ENCODE results near the gene SSH2.

SSH2 gene

DNA sequence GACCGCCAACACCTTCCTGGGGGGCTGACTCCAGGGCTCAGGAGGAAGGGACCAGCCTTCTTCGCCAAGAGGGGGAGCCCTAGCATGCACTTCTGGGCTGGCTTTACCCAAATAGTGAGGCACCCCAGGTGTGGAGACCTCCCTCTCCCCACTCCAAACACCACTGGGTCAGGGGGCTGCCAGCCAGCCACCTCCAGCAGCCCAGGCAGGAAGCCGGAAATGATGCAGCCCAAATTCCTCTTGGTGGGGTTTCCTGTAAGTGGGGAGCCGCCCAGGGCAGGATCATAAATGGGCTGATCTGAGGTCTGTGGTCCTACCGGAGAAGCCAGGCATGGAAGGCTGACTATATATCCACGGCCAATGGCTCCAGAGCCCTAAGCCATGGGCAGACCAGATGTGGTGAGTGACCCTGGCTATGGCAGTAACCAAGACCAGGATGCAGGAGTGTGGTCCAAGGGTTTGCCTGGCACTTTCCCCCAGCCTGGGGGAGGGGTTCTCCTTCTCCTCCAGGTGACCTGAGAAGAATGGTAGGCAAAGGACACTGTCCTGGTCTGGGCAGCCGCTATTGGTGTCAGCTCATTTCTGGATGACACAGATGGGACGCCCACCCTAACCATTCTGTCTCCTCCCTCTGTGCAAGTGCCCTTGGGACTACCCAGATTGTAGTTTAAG lies 344.8 kb downstream of the SSH2 start:
- DNase-seq, result peak; percentile 50

DNA sequence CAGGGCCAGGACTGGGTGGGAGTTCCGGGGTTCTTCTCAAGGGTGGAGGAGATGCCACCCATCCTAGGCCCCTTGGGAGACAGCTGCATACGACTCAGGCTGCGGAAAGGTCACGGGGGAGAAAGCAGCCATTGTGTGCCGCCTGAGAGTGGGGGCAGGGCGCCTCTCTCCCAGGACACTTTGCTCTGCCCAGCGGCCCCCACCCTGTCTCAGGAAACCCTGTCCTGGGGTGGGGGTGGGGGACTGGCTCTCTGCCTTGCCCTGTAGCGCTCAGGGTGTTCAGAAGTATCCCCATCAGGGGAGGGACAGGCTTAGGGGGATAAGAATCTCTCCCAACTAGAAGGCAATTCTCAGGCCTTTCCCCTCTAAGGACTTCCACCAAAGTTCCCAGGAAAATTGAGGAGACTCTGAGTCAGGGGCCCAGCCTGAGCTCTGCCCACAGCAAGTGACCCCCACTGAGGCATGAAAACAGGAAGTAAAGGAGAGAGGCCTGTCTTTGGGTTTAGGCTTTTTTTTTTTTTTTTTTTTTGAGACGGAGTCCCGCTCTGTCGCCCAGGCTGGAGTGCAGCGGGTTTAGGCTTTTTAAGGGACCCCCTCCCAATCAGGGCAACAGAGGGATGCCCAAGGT lies 345.5 kb downstream of the SSH2 start:
- peak; percentile 17 for DNase-seq

DNA sequence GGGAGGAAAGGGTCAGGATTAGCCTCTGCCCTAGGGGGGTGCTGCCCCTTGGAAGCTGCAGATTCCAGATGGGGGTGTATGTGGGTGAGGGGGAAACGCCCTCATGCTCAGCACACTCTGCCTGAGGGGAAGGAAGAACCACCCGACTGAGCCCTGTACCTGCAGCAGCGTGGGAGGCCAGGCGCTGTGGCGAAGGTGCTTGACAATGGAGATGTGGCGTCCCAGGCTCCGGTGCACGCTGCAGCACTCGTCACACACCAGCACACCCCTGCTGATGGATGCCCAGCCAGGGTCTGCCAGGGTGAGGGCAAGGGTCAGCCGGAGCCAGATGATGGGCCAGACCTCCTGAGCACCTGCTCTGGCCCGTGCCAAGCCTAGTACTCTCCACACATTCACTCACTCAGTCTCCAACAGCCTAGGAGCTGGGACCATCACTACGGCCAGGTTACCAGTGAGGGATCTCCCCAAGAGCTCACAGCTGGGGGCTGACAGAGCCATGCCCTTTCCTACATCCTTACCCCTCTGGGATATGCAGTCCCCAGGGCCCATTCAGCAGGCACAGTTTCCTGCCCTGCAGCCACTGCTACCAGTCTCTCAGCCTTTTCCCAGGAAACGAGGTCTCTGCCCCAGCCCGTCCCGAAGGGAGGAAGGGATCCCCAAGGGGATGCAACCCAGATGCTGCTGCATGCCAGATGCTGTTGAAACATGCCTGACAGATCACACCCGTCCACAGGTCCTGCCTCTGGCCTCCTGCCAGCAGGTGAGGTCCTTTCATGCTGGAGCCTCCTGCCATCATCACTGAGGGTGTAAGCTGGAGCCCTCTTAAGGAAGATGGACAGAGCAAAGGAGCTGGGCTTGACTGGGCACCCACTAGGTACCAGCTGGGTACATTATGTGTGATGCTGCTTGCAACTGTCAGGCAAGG lies 346.4 kb downstream of the SSH2 start:
- no peak for DNase-seq

DNA sequence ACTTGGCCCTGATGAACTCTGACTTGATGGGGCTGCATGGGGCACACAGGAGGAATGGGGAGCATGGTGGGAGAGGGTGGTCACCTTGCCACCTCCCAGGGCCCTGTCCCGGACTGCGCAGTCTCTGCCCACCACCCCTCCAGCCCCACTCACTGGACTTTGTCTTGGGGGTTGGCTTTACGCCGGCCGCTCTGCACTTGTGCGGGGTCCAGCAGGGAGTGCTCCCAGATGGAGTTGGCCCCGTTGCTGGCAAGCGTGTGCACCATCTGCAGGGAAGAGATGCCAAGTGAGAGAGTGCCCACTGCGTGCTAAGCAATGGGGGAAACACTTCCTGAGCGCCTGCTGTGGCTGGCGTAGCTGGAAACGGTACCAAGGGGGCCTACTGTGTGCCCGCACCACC lies 347.3 kb downstream of the SSH2 start:
- no peak for DNase-seq

DNA sequence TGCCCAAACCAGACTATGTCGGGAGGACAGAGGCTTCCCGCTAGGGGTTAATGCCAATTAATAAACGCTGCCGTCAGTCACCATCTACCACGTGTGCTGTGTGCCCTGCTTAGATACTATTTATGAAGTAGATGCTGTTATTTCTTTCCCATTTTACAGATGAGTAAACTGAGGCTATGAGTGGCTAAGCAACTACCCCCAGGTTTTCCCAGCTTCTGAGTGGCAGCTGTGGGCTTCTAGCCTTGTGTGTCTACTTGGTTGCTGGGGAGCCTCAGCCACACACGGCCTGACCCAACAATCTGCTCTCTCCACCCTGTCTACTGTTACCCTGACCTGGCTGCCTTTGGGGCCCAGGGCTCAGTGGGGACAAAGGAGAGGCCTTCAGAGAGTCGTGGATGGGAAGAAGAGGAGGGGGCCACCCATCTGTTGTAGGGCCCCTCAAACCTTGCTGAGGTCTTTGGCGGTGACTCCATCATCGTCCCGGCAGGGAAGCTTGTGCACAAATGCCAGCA lies 347.7 kb downstream of the SSH2 start:
- DNase-seq, result no peak

DNA sequence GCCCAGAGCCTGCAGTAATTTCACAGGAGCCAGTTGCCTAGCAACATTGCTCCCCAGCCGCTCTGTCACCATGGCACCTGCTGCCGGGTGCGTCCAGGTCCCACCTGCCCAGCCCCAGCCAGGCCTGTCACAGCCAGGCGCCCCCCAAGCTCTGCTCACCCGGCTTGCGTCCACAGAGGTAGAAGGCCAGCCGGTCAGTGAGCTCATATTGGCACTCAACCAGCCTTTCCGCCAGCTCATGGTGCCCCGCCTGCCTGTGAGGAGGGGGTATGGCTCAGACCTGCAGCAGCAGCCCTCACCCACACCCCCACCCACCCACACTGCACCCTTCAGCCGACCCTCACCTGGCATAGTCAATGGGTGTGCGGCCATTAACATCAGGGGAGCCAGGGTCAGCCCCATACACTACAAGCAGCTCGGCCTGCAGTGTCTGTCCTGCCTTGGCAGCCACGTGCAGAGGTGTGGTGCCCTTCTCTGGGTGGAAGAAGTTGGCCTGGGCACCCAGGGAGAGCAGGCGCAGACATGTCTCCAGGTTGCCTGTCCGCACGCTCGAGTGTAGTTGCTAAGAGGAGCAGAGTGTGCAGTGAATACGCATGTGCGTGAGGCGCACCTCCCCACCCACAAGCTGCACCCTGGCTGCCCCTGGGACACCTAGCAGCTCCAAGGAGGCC lies 348.3 kb downstream of the SSH2 start:
- no peak for DNase-seq

DNA sequence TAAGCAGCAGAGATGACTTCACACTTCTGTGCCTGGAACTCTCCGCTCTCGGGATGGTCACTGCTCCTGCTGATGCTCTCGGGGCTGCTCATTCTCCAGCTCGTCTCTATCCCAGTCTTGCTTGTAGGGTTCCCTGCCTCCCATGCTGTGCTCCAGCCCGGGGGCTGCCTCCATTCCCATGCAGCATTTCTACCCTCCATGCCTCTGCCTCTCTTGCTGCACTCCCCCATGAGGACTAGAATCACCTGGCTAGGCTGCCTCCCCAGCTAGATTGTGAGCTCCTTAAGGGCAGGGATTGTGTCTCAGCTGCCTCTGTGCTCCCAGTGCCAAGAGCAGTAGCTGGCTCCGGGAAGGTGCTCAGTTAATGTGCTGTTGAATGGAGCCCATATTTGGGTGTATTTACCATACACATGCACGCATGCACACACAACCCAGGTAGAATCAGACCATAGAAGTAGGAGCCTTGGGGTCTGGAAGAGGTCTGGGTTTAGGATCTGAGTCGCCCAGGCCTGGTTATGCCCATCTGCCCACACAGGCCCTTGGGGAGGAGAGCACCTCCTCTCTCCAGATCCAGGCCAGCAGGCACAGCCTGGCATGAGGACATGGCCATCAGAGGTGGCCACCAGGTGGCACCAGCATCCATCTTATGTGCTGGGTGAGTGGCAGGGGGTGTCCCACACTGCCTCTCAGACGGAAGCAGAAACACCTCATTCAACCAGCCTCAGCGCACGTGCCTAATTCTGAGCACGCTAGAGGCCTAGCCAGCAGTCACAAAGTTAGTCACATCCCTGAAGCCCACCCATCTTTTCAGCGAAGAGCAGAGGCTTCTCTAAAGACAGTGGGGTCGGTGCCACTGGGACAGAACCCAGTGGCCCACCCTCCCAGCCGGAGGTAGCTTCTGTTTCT lies 349.9 kb downstream of the SSH2 start:
- DNase-seq, result peak; percentile 92

DNA sequence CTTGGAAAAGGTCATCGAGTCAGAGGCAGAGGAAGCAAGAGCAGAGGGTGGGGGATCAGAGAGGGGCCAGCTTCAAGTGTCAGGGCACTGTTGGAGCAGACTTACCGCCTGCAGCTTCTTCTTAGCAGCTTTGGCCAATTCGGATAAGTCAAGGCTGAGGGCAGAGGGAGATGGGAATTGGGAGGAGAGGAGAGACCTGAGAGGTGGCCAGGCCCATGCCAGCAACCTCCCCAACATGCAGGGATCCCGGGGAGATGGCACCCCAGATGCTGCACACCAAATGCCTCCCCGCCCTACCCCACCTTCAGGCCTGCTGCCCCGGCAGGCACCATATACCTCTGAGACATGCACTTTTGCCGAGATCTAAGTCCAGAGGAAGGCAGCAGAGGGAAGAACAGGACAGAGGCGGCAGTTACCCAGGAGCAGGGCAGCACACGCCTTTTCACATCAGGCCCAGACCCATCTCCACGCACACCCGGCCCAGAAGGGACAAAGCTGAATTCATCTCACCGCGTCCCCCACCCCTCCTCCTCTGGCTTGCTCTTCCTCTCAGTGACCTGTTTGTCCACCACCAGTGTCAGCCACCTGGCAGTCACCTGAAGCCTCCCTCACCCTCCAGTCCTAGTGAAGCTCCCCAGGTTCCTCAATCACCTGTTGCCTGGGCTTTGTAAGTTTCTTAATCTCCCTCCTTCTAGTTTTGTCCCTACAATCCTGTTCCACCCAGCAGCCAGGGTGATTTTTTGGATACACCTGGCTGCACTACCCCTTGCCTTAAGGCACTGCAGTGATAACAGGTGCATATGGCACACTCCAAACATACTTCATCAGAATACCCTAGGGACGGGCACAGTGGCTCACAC lies 351.2 kb downstream of the SSH2 start:
- DNase-seq, result no peak

DNA sequence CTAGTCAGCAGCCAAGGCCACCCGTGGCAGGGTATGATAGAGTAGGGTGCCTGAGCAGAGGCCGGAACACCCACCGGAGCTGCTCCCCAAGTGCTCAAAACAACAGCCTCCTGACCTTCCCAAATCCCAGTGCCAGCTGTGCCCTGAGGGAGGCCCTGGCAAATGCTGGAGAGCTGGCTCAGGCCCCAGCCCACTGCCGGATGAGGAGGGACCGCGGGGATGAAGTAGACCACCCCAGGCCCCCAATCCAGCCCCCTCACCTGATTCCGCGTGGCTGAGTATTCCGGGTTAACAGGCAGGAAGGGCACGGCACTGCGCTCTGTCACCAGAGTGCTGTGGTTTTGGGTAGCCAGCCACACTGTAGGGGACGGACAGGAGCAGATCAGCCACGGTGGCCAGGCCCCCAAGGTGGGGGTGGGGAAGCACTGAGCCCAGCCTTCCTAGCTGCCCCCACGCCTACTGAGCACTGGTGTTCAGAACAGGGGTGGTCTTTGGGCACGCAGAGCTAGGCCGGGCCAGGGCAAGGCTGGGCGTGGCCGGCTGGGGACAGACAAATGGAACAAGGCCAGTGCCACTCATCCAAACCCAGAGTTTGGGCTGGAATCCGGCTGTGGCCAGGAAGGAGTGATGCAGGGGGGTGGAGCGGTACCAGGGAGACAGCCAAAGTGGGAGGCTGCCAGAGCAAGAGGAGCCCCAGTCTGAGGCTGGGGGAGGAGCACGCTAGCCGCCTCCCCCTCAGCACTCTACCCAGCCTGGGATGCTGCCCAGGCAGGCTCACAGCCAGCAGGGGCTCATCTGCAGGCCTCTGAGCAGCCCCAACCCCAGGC lies 352.4 kb downstream of the SSH2 start:
- DNase-seq, result no peak

DNA sequence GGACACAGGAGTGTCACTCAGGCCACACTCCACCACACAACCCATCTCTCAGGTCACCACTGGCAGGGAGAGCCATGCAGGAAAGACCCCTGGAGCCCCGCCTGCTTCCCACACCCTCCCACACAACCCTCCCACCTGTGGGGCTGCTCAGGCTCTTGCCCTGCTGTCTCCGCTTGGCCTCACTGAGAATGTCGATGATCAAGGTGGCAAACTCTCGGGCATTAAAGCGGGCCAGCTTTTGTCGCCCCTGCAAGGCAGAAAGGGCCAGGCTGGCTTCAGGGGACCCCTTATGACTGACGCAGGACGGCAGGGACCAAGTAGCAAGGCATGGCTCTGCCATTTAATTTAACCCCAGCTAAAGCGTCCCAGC lies 353.0 kb downstream of the SSH2 start:
- DNase-seq, result no peak

DNA sequence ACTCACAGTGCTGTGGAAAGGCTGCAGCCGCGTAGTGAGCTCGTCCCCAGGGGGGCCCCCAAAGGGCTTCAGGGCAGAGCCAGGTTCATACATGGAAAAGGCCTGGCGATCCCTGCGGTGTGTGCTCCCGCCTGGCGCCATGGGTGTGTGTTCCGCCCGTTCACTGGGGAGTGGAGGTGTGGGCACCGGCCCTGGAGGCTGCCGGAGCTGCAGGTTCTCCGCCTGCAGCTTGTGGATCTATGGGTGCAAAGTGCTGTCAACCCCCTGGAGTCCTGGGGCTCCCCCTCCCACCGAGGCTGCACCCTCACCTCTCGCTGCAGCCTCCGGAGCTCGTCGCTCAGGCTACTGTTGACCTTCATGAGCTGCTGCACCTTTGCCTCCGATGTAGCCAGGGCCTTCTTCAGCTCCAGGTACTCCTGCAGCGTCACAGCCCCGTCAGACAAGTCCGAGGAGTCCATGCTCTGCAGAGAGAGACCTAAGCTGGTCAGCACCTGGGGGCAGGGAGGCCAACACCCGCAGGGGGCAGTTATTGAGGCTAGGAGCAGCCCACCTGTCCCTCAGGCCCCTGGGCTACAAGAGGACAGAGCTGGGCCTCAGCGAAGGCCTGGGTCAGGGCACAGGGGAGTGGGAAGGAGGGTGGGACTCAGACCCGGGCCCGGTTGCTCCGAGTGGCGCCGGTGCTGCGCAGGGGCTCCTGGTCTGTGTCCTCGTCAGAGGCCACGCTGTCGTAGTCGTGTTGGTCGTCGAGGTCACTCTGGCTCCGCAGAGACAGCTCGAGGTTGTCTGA lies 353.6 kb downstream of the SSH2 start:
- no peak for DNase-seq

Data from activated T-cell treated with anti-CD3 and anti-CD28 coated beads, Interleukin-2, amount 50 U/mL, for 1 hour (primary cell).